Cardiac ventricle fibroblast (primary cell): Measurements from ENCODE around the gene FCGBP. TPM values are rescaled to one million over a fixed set of nuclear protein-coding genes. Genes with fewer than 3 reads are reported as not detected.

Experiments used
- total RNA-seq: library from RNA; depleted of rRNA; stranded (reverse); fragments of >200 nt; gene quantifications from 2 replicates; pipeline ENCODE4 v1.2.3, GENCODE V29; 2015

The FCGBP gene
- total RNA-seq, result 4.6 and 4.9 TPM in 2 replicates

DNA sequence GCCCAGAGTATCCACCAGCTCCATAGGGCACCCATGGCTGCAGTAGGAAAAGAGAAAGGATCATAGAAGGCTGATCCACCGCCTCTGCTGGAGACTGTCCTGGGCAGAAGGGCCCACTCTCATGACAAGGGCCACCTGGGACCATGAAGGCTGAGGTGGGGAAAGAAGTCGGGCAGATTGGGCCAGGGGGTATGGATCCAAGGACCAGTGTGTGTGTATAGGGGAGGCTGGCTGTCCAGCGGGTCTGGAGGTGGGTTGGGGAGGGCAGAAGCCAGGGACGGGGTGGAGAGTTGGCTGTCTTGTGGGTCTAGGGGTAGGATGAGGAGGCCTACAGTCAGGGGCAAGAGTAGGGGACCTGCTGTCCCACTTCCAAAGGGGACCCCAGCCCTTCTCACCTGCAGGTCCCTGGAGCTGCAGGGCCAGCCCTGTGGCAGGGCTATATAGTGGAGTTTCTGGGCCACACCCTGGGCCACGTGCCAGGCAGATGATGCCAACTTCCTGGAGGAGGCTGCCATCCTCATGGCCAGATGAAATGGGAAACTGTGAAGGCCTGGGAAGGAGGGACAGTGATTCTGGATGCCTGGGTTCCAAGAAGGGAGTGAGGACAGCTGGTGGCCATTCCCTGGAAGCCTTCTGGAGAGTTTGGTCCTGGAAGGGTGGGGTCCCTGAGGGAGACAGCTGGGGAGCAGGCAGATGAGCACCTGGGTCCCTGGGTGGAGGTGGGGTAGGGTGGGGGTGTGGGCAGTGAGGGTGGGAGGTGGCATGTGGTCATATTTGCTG, at the start of gene FCGBP:
TSS of gene FCGBP (minus strand) at position 51 of the 780 bp plus-strand sequence.

DNA sequence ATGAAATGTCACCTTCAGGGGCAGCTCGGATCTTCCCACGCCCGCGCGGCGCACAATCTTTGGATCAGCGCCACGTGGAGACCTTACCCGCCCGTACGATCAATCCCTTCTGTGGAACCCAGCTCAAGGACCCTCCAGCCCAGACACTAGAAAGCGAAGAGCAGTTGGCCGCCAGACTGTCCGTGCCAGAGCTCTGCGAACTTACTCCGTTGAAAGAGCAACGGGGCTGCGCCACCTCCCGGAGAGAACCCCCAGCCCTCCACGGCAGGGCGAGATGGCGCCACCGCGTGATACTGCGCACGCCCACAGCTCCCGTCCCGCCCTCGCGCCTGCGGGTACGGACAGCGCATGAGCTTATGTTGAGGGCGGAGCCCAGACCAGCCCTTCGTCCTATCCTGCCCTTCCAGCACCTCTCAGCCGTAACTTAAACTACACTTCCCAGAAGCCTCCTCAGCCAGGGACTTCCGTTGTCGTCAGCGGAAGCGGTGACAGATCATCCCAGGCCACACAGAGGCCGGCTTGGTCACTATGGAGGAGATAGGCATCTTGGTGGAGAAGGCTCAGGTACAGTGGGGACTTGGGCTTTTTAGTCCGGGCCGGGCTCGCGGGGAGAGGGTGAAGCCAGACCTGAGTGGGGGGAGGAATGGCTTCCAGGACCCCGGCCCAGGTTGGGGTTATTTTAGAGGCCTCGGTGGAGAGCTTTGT, 36.4 kb upstream of the FCGBP start, which contains the start of gene PSMC4:
TSS of gene PSMC4 (plus strand) at position 491 of the 705 bp plus-strand sequence. CDS start at position 529, 38 bp downstream.

Other genes starting within 250 kb of the FCGBP start
- not detected in 2 replicates for gene LGALS14, start 230.2 kb downstream of the FCGBP start, total RNA-seq
- gene CLC, start 196.6 kb downstream of the FCGBP start, total RNA-seq, result not detected in 2 replicates
- not detected in 2 replicates for gene LEUTX, start 155.8 kb downstream of the FCGBP start, total RNA-seq
- 12.7 and 13.0 TPM in 2 replicates for gene DYRK1B, start 100.5 kb downstream of the FCGBP start, total RNA-seq
- 124 and 129 TPM in 2 replicates for gene FBL, start 88.3 kb downstream of the FCGBP start, total RNA-seq
- gene PSMC4, start 36.5 kb upstream of the FCGBP start, total RNA-seq, result 60.5 and 65.0 TPM in 2 replicates
- 3.2 and 9.4 TPM in 2 replicates for gene ZNF546, start 62.4 kb upstream of the FCGBP start, total RNA-seq
- gene ZNF780B, start 121.6 kb upstream of the FCGBP start, total RNA-seq, result 5.6 and 12.3 TPM in 2 replicates
- gene ZNF780A, start 156.3 kb upstream of the FCGBP start, total RNA-seq, result 9.7 and 19.2 TPM in 2 replicates